Kidney (tissue), 14 donors: ENCODE results near the gene IST1. TPM values are rescaled to one million over a fixed set of nuclear protein-coding genes. Genes with fewer than 3 reads are reported as not detected.
"Not testable (repeated sequence)": the region's sequence is repeated elsewhere in the genome, so short reads cannot be mapped to it uniquely, and the experiment has no call there.

Source experiments
- DNase-seq, 5 donors: peaks; one replicate each; pipeline ENCODE4 v3.0.0-alpha.2; 2013 to 2020
- FAIRE-seq: peaks from 2 replicates; lab custom pipeline; 2012; peaks lifted over from hg19 to GRCh38; lab: Jason Lieb, UNC
- H3K27ac ChIP-seq, 2 donors: one replicate each; pipeline ENCODE4 v1.7.0; 2013; ENCODE audit warnings: low read depth in 2 of 2, low read length in 2 of 2, inconsistent platforms in 1 of 2
- H3K27me3 ChIP-seq: one replicate; pipeline ENCODE4 v1.7.1; 2013; ENCODE audit warnings: low read length, inconsistent platforms; ENCODE audit not compliant: control insufficient read depth, insufficient read depth
- H3K36me3 ChIP-seq, 3 donors: one replicate each; pipeline versions ENCODE4 v1.7.0 to v1.7.1; 2013; ENCODE audit warnings: low read length in 3 of 3, control low read depth in 1 of 3, inconsistent platforms in 1 of 3; ENCODE audit not compliant: insufficient read depth in 3 of 3, control insufficient read depth in 2 of 3
- H3K4me1 ChIP-seq, 3 donors: one replicate each; pipeline versions ENCODE4 v1.7.0 to v1.7.1; 2013; ENCODE audit warnings: low read length in 3 of 3, inconsistent platforms in 1 of 3, low read depth in 1 of 3; ENCODE audit not compliant: control insufficient read depth in 2 of 3, insufficient read depth in 2 of 3
- H3K4me3 ChIP-seq, 3 donors: one replicate each; pipeline versions ENCODE4 v1.7.0 to v1.8.1; 2013; ENCODE audit warnings: low read length in 3 of 3, control low read depth in 1 of 3, inconsistent platforms in 1 of 3
- H3K9ac ChIP-seq, 3 donors: one replicate each; pipeline versions ENCODE4 v1.7.0 to v1.7.1; 2013; ENCODE audit warnings: low read length in 3 of 3, control low read depth in 1 of 3, inconsistent platforms in 1 of 3
- H3K9me3 ChIP-seq, 3 donors: one replicate each; pipeline versions ENCODE4 v1.7.0 to v1.7.1; 2013; ENCODE audit warnings: low read length in 3 of 3, control low read depth in 1 of 3, inconsistent platforms in 1 of 3; ENCODE audit not compliant: control insufficient read depth in 2 of 3, insufficient read depth in 1 of 3
- intact Hi-C: fragments of 100-400 bp; cut with DNase I; formaldehyde crosslinking; loops from one replicate; pipeline ENCODE4 v1.11.1; 2022
- polyA plus RNA-seq: library from polyadenylated mRNA; stranded (reverse); fragments of 350-450 nt; fragmentation: Illumina TruSeq; extraction: RNeasy Lipid Tissue Mini Kit (QIAGEN cat#74804); gene quantifications from one replicate; pipeline ENCODE4 v1.2.3, GENCODE V29; 2014; ENCODE audit warnings: low read depth, low replicate concordance; ENCODE audit not compliant: insufficient read depth
- total RNA-seq: library from RNA; stranded (reverse); fragmentation: NEBNext Ultra II Directional; extraction: Animal tissue kit (Norgen Biotek cat#: 25700); gene quantifications from one replicate; pipeline ENCODE4 v1.2.1, GENCODE V29; 2021
- TF ChIP-seq, protein P1 (sequence below): IDR thresholded peaks from 3 replicates; pipeline ENCODE4 v1.5.1; 2012; ENCODE audit warnings: mild to moderate bottlenecking, moderate library complexity, borderline replicate concordance; ENCODE audit not compliant: insufficient read depth; ENCODE audit errors: extremely low read depth
- donor health status: control.
- donor health status: control.
- donor health status: control.
- donor health status: control.
- donor health status: control.
- donor health status: DM: yes; HTN: yes; CAD: no.
- donor health status: Normal renal cell carcinoma (clear cell type).

The IST1 gene
- total and polyA plus RNA-seq, 2 donors from 2014 or later, result 138 to 220 TPM

DNA sequence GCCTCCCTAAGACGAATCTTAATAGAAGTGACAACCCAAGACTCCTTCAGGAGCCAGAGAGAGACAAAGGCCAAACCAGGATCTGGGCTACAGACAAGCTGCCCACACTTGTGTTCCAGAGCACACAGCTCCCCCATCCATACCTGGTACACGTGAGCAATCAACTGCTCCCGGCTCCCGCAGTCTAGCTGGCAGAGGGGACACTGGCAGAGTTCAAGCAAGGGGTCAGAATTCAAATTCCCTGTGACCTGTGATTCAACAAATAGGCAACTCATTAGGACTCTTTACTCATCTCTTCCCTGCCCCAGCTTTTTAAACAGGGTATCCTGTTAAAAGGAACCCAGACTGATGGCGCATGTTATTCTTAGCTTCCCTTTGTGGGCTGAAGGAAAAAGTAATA, 31.3 kb upstream of the IST1 start:
- TF ChIP-seq, protein P1, sequence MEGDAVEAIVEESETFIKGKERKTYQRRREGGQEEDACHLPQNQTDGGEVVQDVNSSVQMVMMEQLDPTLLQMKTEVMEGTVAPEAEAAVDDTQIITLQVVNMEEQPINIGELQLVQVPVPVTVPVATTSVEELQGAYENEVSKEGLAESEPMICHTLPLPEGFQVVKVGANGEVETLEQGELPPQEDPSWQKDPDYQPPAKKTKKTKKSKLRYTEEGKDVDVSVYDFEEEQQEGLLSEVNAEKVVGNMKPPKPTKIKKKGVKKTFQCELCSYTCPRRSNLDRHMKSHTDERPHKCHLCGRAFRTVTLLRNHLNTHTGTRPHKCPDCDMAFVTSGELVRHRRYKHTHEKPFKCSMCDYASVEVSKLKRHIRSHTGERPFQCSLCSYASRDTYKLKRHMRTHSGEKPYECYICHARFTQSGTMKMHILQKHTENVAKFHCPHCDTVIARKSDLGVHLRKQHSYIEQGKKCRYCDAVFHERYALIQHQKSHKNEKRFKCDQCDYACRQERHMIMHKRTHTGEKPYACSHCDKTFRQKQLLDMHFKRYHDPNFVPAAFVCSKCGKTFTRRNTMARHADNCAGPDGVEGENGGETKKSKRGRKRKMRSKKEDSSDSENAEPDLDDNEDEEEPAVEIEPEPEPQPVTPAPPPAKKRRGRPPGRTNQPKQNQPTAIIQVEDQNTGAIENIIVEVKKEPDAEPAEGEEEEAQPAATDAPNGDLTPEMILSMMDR, result no peak
- Histone ChIP-seq H3K4me3 (no peak overlapping the region), H3K4me1 (peaks cover 0 to 14% (median 12%) of the 10 kb centered on the region in 3 donors), H3K27ac (no peak overlapping the region), H3K9me3 (no peaks in the 10 kb centered on the region), H3K9ac (no peak overlapping the region), H3K27me3 (no peaks in the 10 kb centered on the region), H3K36me3 (peaks cover 11 to 22% (median 12%) of the 10 kb centered on the region in 3 donors)
- intact Hi-C loops, result no loop called here
- DNase-seq (no peak), FAIRE-seq (no peak)

DNA sequence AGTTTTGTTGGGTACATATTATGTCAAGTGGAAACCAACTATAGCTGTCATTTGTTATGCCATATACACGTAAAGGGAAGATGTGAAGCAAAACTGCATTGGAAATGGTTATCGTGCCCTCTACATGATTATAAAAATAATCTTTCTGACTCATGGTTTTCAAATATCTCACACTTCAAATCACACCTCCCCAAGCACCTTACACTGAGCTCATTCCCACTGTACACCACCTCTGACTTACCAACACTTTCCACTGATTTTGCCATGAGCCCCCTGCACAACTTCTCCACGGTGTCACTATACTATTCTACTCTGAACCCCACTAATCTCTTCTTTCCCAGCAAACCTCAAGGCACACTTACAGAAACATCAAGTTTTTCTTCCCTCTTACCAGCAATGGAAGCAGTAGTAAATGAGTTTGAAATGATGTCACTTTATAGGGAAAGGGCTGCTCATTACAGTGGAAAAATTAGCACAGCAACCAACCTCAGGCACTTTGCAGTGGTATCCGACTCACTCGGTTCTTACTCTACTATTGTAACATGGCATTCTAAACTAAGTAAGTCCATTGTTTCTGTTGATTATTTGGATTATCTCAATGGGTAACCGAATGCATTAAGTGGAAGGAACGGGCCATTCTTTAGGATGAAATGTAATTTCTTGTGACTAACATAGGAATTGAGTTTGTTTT, 30.0 kb upstream of the IST1 start:
- H3K9ac ChIP-seq, result no peak overlapping the region
- DNase-seq (no peak), FAIRE-seq (no peak)
- H3K4me1 ChIP-seq, result peaks cover 0 to 5% (median 3%) of the 10 kb centered on the region in 3 donors
- H3K36me3 ChIP-seq, result peaks cover 12 to 22% (median 21%) of the 10 kb centered on the region in 3 donors
- no peak overlapping the region for H3K4me3 ChIP-seq
- no peak overlapping the region for H3K27ac ChIP-seq
- no peaks in the 10 kb centered on the region for H3K9me3 ChIP-seq
- no peaks in the 10 kb centered on the region for H3K27me3 ChIP-seq
- TF ChIP-seq, protein P1, result no peak
- intact Hi-C loops, result no loop called here

DNA sequence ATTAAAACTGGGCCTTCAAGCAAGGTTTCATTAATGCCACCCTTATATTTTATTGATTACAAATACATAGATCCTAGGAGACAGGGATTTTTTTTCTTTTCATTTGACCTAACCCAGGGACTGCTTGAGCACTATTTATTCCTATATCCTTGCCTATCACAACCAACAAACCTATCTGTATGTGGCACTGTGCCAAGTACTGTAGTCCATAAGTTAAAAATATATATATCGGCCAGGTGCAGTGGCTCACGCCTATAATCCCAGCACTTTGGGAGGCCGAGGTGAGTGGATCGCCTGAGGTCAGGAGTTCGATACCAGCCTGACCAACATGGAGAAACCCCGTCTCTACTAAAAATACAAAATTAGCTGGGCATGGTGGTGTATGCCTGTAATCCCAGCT, 28.2 kb upstream of the IST1 start:
- H3K27me3 ChIP-seq, H3K9me3 ChIP-seq, H3K27ac ChIP-seq, H3K4me3 ChIP-seq, H3K9ac ChIP-seq, intact Hi-C loops, H3K4me1 ChIP-seq, FAIRE-seq, DNase-seq: not testable (repeated sequence)
- peaks cover 9 to 22% (median 15%) of the 10 kb centered on the region in 3 donors for H3K36me3 ChIP-seq

DNA sequence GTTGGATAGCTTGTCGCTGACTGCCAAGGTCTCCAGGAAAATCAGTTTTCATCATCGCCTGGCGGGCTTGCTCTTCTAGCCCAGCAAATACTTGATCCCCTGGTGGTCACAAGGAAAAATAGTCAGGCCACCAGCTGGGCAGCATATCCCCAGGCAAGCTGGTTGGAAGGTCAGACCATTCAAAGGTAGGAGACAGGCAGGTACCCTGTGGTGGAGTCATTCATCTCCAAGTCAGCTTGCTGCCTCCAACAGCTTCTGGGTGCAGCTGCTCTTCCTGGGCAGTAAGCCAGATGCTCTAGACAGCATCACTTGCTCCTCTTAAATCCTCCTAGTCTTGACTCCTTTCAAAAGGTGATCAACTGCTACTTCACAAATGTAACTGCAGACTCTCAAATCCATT, 27.4 kb upstream of the IST1 start:
- H3K36me3 ChIP-seq, result peaks cover 9 to 17% (median 15%) of the 10 kb centered on the region in 3 donors
- DNase-seq (no peak), FAIRE-seq (no peak)
- no peak overlapping the region for H3K27ac ChIP-seq
- H3K4me1 ChIP-seq, result peaks cover 0 to 5% (median 3%) of the 10 kb centered on the region in 3 donors
- H3K9ac ChIP-seq, result no peak overlapping the region
- no peak overlapping the region for H3K4me3 ChIP-seq
- TF ChIP-seq, protein P1, result no peak
- no peaks in the 10 kb centered on the region for H3K9me3 ChIP-seq
- H3K27me3 ChIP-seq, result no peaks in the 10 kb centered on the region
- intact Hi-C loops, result no loop called here
